MM.1S (cell line): ENCODE measurements around the gene BCL10.

Experiments
- DNase-seq: peaks from one replicate; pipeline ENCODE4 v3.0.0-alpha.2; 2015
- H2AFZ ChIP-seq: fragments of 300-600 bp; sonication (generic); 2 replicates; pipeline ENCODE4 v1.6.0; 2016; ENCODE audit warnings: antibody characterized with exemption, low read length
- H3F3A ChIP-seq: fragments of 300-600 bp; sonication (generic); 2 replicates; pipeline ENCODE4 v1.6.1; 2016; ENCODE audit warnings: mild to moderate bottlenecking, antibody characterized with exemption, low read length, moderate library complexity, mixed read lengths; ENCODE audit not compliant: insufficient read depth
- H3K27ac ChIP-seq: fragments of 300-600 bp; sonication (generic); 2 replicates; pipeline ENCODE4 v1.5.1; 2016; ENCODE audit warnings: mild to moderate bottlenecking, low read length
- H3K27me3 ChIP-seq: fragments of 300-600 bp; sonication (generic); replicated peaks from 2 replicates; pipeline ENCODE4 v1.6.0; 2016; ENCODE audit warnings: low read length; ENCODE audit not compliant: insufficient read depth
- H3K36me3 ChIP-seq: fragments of 300-600 bp; sonication (generic); replicated peaks from 2 replicates; pipeline ENCODE4 v1.6.1; 2016; ENCODE audit warnings: mild to moderate bottlenecking, low read length, mixed read lengths; ENCODE audit not compliant: insufficient read depth
- H3K4me1 ChIP-seq: fragments of 300-600 bp; sonication (generic); 2 replicates; pipeline ENCODE4 v1.6.1; 2016; ENCODE audit warnings: low read length, mixed read lengths
- H3K4me2 ChIP-seq: fragments of 300-600 bp; sonication (generic); 2 replicates; pipeline ENCODE4 v1.6.0; 2016; ENCODE audit warnings: low read depth, low read length
- H3K4me3 ChIP-seq: fragments of 300-600 bp; sonication (generic); 2 replicates; pipeline ENCODE4 v1.5.1; 2016; ENCODE audit warnings: low read length, mixed read lengths
- H3K79me2 ChIP-seq: fragments of 300-600 bp; sonication (generic); 2 replicates; pipeline ENCODE4 v1.6.1; 2016; ENCODE audit warnings: mixed run types, low read length, mixed read lengths
- H3K9ac ChIP-seq: fragments of 300-600 bp; sonication (generic); 2 replicates; pipeline ENCODE4 v1.6.1; 2016; ENCODE audit warnings: low read length, mixed read lengths
- H3K9me2 ChIP-seq: fragments of 300-600 bp; sonication (generic); replicated peaks from 2 replicates; pipeline ENCODE4 v1.6.1; 2016; ENCODE audit warnings: mild to moderate bottlenecking, low read length, mixed read lengths; ENCODE audit not compliant: insufficient read depth
- H3K9me3 ChIP-seq: fragments of 300-600 bp; sonication (generic); replicated peaks from 2 replicates; pipeline ENCODE4 v1.6.1; 2016; ENCODE audit warnings: mild to moderate bottlenecking, low read length, mixed read lengths; ENCODE audit not compliant: insufficient read depth
- H4K20me1 ChIP-seq: fragments of 300-600 bp; sonication (generic); 2 replicates; pipeline ENCODE4 v1.6.1; 2016; ENCODE audit warnings: mild to moderate bottlenecking, low read length, moderate library complexity, mixed read lengths; ENCODE audit not compliant: insufficient read depth
- EZH2 ChIP-seq: fragments of 300-600 bp; sonication (generic); optimal IDR thresholded peaks from 2 replicates; pipeline ENCODE3; 2017; ENCODE audit warnings: low read depth, mild to moderate bottlenecking, antibody characterized with exemption, low read length, mixed read lengths
- EZH2phosphoT487 ChIP-seq: fragments of 300-600 bp; sonication (generic); IDR thresholded peaks from 2 replicates; pipeline ENCODE4 v1.6.1; 2018; ENCODE audit warnings: antibody characterized with exemption, low read length
- TF ChIP-seq, protein P1 (sequence below): fragments of 300-600 bp; sonication (generic); IDR thresholded peaks from 2 replicates; pipeline ENCODE4 v1.5.1; 2016; ENCODE audit warnings: antibody characterized with exemption, low read length, mixed read lengths

BCL10 gene

DNA sequence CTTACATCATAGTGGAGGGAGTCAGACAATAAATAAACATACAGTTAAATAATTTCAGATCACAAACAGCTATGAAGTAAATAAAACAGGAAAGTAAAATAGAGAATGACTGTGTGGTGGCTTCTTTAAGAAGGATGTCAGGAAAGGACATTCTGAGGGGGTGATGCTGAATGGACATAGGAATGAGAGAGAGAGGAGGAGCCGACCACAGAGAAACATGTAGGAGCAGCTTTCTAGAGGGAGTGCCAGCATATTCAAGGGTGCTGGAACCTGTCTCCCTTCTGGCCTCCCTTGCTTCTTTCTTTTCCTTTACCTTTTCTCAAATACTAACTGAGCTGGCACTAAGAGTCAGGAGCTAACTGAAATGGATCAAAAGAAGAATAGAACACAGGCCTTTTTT lies 20.5 kb upstream of the BCL10 start:
- no peak for TF ChIP-seq EZH2phosphoT487
- TF ChIP-seq, protein P1, sequence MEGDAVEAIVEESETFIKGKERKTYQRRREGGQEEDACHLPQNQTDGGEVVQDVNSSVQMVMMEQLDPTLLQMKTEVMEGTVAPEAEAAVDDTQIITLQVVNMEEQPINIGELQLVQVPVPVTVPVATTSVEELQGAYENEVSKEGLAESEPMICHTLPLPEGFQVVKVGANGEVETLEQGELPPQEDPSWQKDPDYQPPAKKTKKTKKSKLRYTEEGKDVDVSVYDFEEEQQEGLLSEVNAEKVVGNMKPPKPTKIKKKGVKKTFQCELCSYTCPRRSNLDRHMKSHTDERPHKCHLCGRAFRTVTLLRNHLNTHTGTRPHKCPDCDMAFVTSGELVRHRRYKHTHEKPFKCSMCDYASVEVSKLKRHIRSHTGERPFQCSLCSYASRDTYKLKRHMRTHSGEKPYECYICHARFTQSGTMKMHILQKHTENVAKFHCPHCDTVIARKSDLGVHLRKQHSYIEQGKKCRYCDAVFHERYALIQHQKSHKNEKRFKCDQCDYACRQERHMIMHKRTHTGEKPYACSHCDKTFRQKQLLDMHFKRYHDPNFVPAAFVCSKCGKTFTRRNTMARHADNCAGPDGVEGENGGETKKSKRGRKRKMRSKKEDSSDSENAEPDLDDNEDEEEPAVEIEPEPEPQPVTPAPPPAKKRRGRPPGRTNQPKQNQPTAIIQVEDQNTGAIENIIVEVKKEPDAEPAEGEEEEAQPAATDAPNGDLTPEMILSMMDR, result no peak
- no peak for TF ChIP-seq EZH2
- Histone ChIP-seq H3K9me3 (no peaks in the 10 kb centered on the region), H3K9ac (no peak overlapping the region), H3K4me1 (no peaks in the 10 kb centered on the region), H3K27me3 (no peaks in the 10 kb centered on the region), H3K79me2 (no peaks in the 10 kb centered on the region), H3F3A (no peaks in the 10 kb centered on the region), H3K9me2 (no peaks in the 10 kb centered on the region), H3K4me2 (no peak overlapping the region), H4K20me1 (no peaks in the 10 kb centered on the region), H3K4me3 (no peak overlapping the region), H3K27ac (no peak overlapping the region), H2AFZ (no peak overlapping the region), H3K36me3 (no peaks in the 10 kb centered on the region)
- no peak for DNase-seq

DNA sequence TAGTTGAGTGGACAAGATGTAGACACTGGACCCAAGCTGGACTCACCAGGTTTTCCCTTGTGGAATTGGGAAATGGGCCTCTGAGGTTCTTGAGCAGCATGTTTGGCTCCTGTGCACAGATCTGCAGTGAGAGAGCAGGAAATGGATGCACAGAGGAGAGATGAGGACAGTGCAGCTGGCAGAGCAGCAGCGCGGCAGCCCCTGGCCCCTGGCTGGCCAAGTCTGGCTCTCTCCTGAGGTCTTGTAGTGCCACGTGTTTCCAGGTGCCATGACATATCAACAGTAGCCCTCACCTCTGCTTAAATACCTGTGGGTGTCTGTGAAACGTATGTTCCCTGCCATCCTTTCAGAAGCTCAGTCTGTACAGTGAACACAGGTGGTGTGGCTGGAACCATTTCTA lies 19.2 kb upstream of the BCL10 start:
- Histone ChIP-seq H4K20me1 (no peaks in the 10 kb centered on the region), H3K4me2 (no peak overlapping the region), H3F3A (no peaks in the 10 kb centered on the region), H3K27ac (no peak overlapping the region), H2AFZ (no peak overlapping the region), H3K4me3 (no peak overlapping the region), H3K36me3 (no peaks in the 10 kb centered on the region), H3K9me3 (no peaks in the 10 kb centered on the region), H3K9me2 (no peaks in the 10 kb centered on the region), H3K79me2 (no peaks in the 10 kb centered on the region), H3K27me3 (no peaks in the 10 kb centered on the region), H3K4me1 (no peaks in the 10 kb centered on the region), H3K9ac (no peak overlapping the region)
- no peak for DNase-seq
- TF ChIP-seq EZH2, result no peak
- TF ChIP-seq, protein P1, result no peak
- TF ChIP-seq EZH2phosphoT487, result no peak

DNA sequence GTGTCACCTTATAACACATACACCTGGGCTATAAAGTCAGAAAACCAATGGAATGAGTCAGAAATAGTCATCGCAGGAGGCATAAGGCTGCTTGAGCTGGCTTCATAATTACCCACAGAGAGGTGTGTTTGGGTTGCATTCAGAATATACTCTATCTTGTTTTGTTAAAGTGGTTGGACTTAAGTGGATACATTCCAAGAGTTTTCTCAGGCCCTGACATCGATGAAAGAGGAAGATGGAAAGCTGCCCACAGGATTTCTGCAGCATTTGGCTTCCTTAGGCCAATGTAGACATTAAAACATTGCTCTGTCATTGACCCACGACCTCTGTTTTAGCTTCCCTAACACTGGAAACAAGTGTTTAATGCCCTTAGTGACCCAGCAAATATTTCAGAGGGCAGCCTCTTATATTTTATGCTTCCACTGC lies 18.6 kb upstream of the BCL10 start:
- Histone ChIP-seq H3K9me2 (no peaks in the 10 kb centered on the region), H3K4me1 (no peaks in the 10 kb centered on the region), H3K27ac (no peak overlapping the region), H3K27me3 (no peaks in the 10 kb centered on the region), H3K4me3 (no peak overlapping the region), H3F3A (no peaks in the 10 kb centered on the region), H4K20me1 (no peaks in the 10 kb centered on the region), H3K9ac (no peak overlapping the region), H2AFZ (no peak overlapping the region), H3K79me2 (no peaks in the 10 kb centered on the region), H3K9me3 (no peaks in the 10 kb centered on the region), H3K36me3 (no peaks in the 10 kb centered on the region), H3K4me2 (no peak overlapping the region)
- no peak for DNase-seq
- TF ChIP-seq EZH2 (no peak), EZH2phosphoT487 (no peak)
- TF ChIP-seq, protein P1, result no peak
